GM18907 (cell line): ENCODE data around the gene FGF14.

Experiments used
- ATAC-seq: cut with Tn5 transposase; IDR thresholded peaks from one replicate; pipeline ENCODE4 v1.9.1; 2021; ENCODE audit warnings: mild to moderate bottlenecking, moderate library complexity; ENCODE audit not compliant: unreplicated experiment

FGF14 gene

DNA sequence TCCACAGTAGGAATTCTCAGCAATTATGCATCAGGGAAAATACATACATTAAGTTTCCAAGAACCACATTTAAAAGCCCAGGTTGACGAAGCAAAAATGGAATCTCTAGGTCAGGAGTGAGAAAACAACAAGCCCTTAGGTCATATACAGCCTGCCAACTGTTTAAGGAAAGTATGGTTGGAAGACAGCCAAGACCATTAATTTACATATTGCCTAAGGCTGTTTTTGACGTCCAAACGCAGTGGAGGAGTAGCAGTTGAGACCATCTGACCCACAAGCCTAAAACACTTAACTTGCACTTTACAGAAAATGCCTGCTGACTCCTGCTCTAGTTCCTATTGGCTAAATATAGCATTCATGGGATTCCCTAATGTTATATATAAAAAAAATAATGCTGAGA lies 650.4 kb downstream of the FGF14 start:
- peak; percentile 49 for ATAC-seq

DNA sequence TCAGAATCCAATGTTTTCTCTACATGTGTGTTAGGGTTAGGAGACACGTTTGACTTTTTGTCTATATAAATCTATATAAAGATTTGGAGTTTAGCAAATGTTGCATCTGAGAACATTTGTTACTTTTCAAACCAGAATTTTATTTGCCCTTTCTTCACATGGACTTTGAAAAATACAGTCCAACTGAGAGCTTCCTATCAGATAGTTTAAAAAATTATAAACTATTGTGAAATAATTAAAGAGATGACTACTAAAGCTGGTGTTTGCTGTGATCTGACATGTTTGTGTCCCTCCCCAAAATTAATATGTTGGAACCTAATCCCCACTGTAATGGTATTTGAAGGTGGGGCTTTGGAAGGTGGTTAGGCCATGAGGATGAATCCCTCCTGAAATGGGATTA lies 652.3 kb downstream of the FGF14 start:
- ATAC-seq = no peak

DNA sequence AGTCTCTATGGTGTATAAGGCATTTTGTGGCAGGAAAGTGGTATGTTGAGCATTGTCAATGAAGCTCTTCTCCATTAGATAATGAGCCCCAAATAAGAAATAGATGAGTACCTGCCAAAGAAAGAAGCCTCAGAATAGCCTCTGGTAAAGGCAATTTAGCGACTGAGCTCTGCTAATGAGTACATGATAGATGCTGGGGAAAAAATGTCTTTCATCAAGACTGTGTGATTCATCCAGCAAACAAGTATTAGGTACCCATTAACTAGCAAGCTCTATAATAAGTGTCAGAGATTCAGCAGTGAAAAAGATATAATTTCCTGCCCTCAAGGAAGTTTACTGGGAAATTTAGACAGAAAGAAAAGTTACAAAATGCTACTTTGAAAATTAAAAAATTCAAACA lies 654.8 kb downstream of the FGF14 start:
- ATAC-seq = peak; percentile 61

DNA sequence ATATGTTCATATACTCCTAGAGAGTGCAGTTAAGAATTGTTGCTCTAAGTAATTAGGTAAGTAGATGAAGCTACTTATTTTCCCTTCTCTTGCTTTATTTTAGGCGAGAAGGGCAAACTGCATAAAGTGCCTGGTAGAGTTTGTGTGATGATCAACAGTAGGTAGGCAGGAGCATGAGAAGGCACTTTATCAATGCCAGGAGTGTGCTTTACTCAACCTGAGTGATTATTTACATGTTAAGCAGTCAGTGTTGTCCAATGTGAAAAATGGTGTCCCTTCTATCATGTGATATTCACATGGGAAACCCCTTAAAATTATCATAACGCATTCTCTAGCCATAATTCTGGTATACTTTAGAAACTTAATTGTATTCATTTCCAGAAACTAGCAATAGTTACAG lies 655.3 kb downstream of the FGF14 start:
- ATAC-seq = no peak

GRCh38 chr13:101739382-101740178 lies 662.3 kb downstream of the FGF14 start:
- peak; percentile 98 for ATAC-seq

DNA sequence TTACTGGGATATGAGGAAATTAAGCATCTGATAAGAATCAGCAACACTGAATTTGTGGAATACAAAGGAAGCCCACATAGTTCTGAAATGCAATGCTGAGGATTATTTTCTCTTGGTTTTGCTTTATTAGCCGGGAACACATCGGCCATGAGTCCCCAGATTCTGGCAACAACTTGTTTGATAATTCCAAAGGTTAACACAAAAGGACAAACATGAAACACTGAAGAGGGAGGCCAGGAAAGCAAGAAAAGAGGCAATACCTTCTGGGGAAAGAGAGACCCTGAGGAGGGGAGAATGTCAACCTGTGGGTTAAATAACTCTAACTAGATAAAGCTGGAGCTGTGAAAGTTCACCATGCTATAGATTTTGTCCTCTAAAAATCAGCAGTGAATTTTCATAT lies 663.5 kb downstream of the FGF14 start:
- ATAC-seq = no peak

DNA sequence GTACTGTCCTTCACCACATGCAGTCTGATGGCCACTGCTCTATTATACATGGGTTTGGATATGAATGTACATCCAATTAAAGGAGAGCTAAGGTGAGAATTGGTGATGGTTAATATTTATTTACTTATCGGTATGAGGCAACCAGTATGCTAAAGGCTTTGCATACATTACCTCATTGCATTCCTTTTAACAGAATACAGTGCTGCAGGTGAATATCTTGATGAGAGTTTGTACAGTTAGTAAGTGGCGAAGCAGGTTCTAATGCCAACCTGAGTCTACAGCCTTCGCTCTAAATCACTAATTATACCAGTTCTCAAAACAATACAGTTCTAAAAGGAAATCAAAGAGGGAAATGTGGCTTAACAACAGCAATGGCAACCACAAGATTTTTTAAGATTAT lies 665.3 kb downstream of the FGF14 start:
- no peak for ATAC-seq

- no peak for ATAC-seq
These were observed 671.3 kb downstream of the FGF14 start for GRCh38 chr13:101730420-101731000.

DNA sequence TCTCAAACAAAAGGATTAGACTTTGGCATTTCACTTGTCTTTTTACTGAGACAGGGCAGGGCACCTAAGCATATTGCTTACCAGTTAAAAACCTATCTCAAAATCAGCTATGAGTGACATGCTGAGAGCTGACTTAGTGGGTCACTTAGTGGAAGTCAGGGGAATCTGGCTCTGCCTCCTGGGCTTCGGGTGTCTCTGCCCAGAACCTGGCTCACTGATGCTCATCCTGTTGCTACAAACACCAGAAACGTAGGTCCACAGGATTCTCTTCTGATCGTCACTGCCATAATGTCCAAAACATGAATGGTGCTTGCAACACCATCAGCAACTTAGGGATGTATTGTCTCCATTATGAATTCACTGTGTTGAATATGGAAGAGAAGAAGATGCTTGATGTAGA lies 673.2 kb downstream of the FGF14 start:
- ATAC-seq = no peak

DNA sequence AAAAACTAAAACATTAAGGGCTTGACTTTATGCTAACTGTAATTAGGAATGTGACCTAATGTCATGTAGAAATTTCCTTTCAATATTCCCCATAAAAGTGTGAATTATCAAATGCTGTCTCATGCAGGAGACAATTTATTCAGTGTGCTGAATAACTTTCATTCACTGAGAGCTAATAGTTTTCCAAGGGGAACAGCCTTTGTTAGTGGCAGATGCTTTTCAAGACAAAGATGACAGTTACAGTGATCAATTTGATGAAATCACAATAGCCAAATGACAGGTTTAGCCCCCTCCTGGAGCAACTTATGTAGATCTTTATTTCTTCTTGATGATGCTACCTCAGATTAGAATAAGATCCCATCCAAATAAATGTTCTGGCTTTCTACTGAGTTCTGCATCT lies 673.8 kb downstream of the FGF14 start:
- no peak for ATAC-seq

GRCh38 chr13:101727118-101727517 lies 674.7 kb downstream of the FGF14 start:
- peak; percentile 73 for ATAC-seq

DNA sequence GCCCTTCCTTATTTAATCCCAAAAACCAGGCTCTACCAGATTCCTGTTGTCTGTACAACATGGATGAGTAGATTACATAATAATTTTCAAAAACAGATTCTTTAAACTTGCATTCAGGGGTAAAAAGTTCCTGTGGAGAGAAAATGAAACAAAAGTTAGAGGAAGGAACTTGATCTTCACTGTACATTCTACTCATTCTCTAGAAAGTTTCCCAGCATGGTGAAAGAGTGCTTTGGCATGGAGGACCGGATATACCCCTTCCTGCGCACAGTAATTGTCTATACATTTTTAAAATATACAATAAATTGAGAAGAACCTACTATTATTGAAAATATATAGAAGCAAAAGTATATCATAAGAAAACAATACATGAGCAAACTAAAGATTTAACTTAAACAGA lies 675.2 kb downstream of the FGF14 start:
- ATAC-seq = peak; percentile 38

- no peak for ATAC-seq
These were observed 683.4 kb downstream of the FGF14 start for GRCh38 chr13:101718496-101718895.

DNA sequence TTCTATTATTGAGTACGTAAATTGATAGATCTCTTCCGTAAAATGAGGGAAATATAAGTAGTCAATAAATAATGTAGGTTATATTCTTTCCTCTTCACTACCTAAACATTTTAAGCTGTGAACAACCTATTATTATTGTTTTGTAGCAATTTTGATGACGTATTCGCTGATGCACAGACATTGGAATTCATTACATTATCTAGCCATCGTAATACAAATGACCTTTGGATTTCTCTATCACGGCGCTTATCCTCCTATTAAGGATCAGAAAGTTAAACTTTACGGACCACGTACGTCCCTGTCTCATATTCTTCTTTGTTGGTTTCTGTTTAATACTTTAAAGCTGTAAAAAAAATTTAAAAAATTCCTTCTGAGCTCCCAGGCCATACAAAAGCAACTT lies 684.5 kb downstream of the FGF14 start:
- no peak for ATAC-seq

DNA sequence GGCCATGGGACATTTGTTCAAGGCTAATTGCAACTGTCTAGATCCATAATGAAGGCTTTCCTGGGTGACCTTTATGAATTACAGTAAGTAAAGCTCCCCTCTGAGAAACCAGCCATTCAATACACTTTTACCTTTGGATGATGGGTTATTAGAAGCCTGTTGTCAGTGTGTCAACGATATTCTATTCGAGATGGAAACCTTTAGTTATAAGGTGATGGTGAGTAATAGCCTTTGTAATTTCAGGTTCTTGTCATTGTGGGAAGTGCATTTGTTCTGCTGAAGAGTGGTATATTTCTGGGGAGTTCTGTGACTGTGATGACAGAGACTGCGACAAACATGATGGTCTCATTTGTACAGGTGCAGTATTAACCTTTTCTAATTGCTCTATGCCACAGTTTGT lies 687.7 kb downstream of the FGF14 start:
- ATAC-seq = no peak

DNA sequence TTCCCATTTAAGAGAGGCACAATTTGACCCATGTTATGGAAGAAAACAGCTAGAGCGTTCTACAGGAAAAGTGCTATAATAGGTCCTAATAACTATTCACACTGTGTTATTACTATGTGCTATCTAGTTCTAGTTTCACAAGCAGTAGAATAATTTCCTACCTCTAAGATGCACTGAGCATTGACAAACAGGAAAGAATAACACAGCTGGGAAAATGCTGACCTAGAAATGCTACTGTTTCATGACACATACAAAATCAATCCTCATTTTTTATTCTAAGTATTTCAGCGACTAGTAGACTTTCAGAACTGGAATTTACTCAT lies 689.9 kb downstream of the FGF14 start:
- ATAC-seq = no peak

DNA sequence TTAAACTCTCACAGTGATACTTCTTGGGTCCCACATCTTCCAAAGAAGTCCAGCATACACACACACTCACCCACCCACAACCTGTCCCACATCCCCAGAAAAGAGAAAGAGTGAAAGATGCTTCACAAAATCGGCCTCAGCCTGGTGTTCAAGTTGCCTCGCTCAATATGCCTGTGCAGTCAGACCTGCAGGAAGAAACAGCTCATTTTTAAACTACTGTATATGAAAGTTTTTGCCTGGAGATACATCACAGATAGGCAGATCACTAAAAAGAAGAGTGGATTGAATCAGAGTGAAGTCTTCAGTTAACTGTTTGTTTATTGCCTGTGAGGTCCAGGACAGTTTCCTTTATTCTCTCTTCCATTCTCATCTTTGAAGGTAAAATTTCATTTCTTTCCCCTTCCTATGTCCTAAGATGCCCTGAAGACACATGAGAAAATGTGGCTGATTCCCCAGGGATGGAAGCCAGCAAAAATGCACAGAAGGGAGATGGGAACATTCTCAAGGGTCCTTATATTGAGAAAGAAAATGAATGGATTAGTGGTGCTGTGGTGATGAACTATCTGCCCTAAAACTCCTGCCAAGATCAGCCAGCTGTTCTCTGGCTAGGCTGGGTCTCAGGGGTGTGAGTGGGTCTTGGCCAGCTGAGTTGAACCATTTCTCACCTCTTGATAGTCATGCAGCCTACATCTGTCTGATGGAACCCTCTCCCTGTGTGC lies 690.4 kb downstream of the FGF14 start:
- ATAC-seq = no peak

DNA sequence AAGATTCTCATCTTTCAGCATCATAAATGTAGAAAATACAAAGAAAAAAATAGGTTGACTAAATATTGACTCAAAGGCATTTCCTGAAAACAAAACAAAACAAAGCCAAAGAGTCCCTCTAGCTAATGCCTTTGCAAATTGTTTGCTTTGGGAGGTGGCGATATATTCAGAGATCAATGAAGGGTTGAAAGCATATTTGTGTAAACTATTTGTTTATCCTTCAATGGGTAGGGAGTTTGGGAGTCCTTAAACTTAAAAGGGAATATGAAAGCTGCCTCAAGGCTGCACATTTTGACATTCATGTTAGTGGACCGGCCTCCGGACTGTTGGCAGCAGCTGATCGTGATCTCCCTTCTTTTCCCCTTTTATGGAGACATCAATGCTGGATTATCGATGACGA lies 691.9 kb downstream of the FGF14 start:
- no peak for ATAC-seq

GRCh38 chr13:101708115-101708514 lies 693.7 kb downstream of the FGF14 start:
- ATAC-seq = no peak

DNA sequence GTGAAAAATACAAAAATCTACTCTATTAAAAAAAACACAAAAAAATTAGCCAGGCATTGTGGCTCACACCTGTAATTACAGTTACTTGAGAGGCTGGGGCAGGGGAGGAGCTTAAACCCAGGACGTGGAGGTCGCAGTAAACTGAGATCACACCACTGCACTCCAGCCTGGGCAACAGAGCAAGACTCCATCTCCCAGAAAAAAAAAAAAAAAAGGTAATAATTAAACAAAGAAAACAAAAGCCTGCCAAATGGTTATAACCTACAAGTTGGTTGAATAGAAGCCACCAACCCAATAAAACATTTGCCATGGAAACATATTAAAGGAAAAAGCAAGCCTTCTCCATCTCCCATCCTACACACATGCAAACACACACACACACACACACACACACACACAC lies 694.2 kb downstream of the FGF14 start:
- no peak for ATAC-seq

GRCh38 chr13:101706651-101707050 lies 695.2 kb downstream of the FGF14 start:
- peak; percentile 68 for ATAC-seq

DNA sequence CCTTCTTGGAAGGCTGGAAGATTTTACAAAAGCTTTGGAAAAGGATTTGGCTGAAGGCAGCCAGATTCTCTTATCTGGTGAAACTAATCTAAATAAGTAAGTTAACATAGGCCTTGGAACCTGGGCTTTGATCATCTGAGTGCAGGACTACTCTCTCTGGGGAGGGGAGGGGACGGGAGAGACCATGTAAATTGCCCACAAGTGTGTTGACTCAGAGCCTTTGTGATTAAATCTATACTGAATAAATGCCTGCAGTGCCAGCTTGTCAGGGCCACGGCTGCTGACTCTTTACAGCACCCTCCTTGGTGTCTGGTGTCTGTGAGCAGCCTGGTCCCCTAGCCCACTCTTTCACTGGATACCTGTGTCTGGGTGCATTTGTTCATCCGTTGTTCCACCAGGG lies 698.0 kb downstream of the FGF14 start:
- no peak for ATAC-seq
